Hematopoietic multipotent progenitor cell treated with erythropoietin and hydrocortisone succinate and interleukin-3 and kit ligand, for 8 days (in vitro differentiated cells): ENCODE results near the gene SRP68.
A peak's percentile ranks its signal among the peaks of the same experiment; 100 is the strongest.
"Not testable (repeated sequence)": the region's sequence is repeated elsewhere in the genome, so short reads cannot be mapped to it uniquely, and the experiment has no call there.

ENCODE experiments used
- DNase-seq: peaks from one replicate; pipeline ENCODE4 v3.0.0-alpha.2; 2015

SRP68 gene

GRCh38 chr17:76089680-76090516 lies 17.6 kb upstream of the SRP68 start:
- no peak for DNase-seq

- DNase-seq: no peak
Observed at GRCh38 chr17:76088868-76089576, 16.7 kb upstream of the SRP68 start.

GRCh38 chr17:76088041-76088867 lies 15.9 kb upstream of the SRP68 start:
- DNase-seq: no peak

- no peak for DNase-seq
Observed at GRCh38 chr17:76087531-76087930, 15.2 kb upstream of the SRP68 start.

- DNase-seq: no peak
Observed at GRCh38 chr17:76086384-76086783, 14.1 kb upstream of the SRP68 start.

GRCh38 chr17:76085731-76086366 lies 13.5 kb upstream of the SRP68 start:
- no peak for DNase-seq

- no peak for DNase-seq
Observed at GRCh38 chr17:76085066-76085730, 12.9 kb upstream of the SRP68 start.

- DNase-seq: peak; percentile 40
Observed at GRCh38 chr17:76083536-76084182, 11.3 kb upstream of the SRP68 start.

- no peak for DNase-seq
Observed at GRCh38 chr17:76082326-76083251, 10.3 kb upstream of the SRP68 start.

GRCh38 chr17:76081295-76082210 lies 9.2 kb upstream of the SRP68 start:
- no peak for DNase-seq

GRCh38 chr17:76080768-76081287 lies 8.5 kb upstream of the SRP68 start:
- peak; percentile 9 for DNase-seq

- DNase-seq: peak; percentile 10
Observed at GRCh38 chr17:76079956-76080767, 7.8 kb upstream of the SRP68 start.

GRCh38 chr17:76079535-76079955 lies 7.2 kb upstream of the SRP68 start:
- DNase-seq: no peak

GRCh38 chr17:76078860-76079534 lies 6.7 kb upstream of the SRP68 start, which contains the start of gene ZACN:
Gene ZACN, plus strand, starts transcription at chr17:76079182. Its CDS starts 83 bp downstream, at chr17:76079265.
- no peak for DNase-seq

- not testable (repeated sequence) for DNase-seq
Observed at GRCh38 chr17:76078370-76078769, 6.1 kb upstream of the SRP68 start.

- no peak for DNase-seq
Observed at GRCh38 chr17:76077584-76078110, 5.3 kb upstream of the SRP68 start.
